ENCODE measurements around the gene BTRC. TPM values are rescaled to one million over a fixed set of nuclear protein-coding genes. Genes with fewer than 3 reads are reported as not detected.

Gene BTRC
- total RNA-seq, 1 donor from 2014 or later, result 19.4 TPM

DNA sequence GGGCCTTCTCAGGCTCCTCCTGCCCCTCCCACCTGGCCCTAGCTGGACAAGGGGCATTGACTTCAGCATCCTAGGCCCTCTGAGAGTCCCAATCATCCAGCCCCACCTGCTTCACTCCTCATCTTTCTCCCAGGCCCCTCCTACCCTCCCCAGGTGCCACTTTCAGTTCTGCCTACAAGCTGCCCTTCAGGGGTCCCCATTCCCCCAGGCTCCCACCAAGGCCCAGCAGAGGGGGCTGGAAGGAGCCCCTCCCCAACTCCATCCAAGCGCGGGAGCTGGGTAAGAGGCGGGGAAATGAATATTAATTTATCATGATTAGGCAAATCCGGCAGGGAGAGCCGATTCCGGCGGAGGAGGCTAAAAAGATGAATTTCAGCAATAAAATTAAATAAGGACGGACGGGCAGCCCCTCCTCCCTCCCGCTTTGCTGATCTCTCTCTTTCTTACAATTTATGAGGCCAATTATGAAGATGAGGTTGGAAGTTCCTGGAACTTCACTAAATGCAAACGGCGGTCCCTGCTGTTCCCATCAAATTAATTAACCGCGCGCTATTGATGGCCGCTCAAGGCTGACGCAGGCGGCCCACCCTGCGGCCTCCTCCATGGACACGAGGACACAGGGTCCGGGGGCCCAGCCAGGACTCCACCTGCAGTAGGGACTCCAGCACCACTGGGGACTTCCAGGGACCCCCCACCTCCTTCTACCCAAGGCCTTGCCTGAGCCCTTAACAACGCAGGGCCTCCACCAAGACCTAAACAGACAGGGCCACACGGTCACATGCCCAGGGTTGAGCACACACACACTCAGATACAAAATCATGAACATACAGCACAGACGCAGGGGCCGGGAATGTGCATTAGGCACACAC lies 220.2 kb downstream of the BTRC start:
- peaks cover 13% of the 10 kb centered on the region for H3K36me3 Mint-ChIP-seq (ENCODE audit: low read depth)
- H3K9me3 Mint-ChIP-seq, result peaks cover 2% of the 10 kb centered on the region
- intact Hi-C loops (cut with micrococcal nuclease), result loop anchor here (10.0 kb wide), 1 partner anchor 509 kb away; the partner anchor contains the start of gene KAZALD1
- no peak overlapping the region for H3K4me3 Mint-ChIP-seq
- CTCF ChIA-PET, result no interaction called here
- POLR2A ChIA-PET, result no interaction called here
- ATAC-seq (ENCODE audit: low read depth), result no peak
- no peak overlapping the region for H3K27ac Mint-ChIP-seq
- DNase-seq, result no peak
- peaks cover 7% of the 10 kb centered on the region for H3K27me3 Mint-ChIP-seq
- TF ChIP-seq, protein P1, sequence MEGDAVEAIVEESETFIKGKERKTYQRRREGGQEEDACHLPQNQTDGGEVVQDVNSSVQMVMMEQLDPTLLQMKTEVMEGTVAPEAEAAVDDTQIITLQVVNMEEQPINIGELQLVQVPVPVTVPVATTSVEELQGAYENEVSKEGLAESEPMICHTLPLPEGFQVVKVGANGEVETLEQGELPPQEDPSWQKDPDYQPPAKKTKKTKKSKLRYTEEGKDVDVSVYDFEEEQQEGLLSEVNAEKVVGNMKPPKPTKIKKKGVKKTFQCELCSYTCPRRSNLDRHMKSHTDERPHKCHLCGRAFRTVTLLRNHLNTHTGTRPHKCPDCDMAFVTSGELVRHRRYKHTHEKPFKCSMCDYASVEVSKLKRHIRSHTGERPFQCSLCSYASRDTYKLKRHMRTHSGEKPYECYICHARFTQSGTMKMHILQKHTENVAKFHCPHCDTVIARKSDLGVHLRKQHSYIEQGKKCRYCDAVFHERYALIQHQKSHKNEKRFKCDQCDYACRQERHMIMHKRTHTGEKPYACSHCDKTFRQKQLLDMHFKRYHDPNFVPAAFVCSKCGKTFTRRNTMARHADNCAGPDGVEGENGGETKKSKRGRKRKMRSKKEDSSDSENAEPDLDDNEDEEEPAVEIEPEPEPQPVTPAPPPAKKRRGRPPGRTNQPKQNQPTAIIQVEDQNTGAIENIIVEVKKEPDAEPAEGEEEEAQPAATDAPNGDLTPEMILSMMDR (IDR thresholded peaks at IDR 0.05), result no peak
- H3K4me1 Mint-ChIP-seq, result peaks cover 16% of the 10 kb centered on the region

DNA sequence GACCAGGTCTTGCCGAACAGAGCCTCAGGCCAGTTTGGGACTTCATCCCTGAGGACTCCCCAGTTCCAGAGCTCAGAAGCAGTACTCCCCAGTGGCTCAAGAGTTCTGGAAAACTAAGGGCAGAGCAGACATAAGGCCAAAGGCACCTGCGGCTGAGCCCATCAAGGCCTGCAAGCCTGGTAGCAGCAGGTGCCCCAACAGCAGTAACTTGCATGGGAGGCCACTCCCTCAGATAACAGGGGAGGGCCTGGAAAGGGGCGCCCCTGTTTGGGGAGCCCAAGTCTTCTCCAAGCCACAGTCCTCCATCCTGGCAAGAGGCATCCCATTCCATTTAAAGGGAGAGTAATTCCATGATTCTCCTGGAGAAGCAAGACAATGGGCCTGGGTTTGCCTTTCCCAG lies 221.1 kb downstream of the BTRC start:
- ChIA-PET CTCF (no interaction called here), POLR2A (no interaction called here)
- Mint-ChIP-seq H3K27ac (no peak overlapping the region), H3K36me3 (ENCODE audit: low read depth) (peaks cover 23% of the 10 kb centered on the region), H3K27me3 (no peaks in the 10 kb centered on the region), H3K4me1 (peaks cover 7% of the 10 kb centered on the region), H3K9me3 (peaks cover 2% of the 10 kb centered on the region), H3K4me3 (no peak overlapping the region)
- ATAC-seq (ENCODE audit: low read depth) (no peak), DNase-seq (no peak)
- TF ChIP-seq, protein P1 (IDR thresholded peaks at IDR 0.05), result no peak
- intact Hi-C loops (cut with micrococcal nuclease), result loop anchor here (10.0 kb wide), 1 partner anchor 510 kb away; the partner anchor contains the start of gene KAZALD1

DNA sequence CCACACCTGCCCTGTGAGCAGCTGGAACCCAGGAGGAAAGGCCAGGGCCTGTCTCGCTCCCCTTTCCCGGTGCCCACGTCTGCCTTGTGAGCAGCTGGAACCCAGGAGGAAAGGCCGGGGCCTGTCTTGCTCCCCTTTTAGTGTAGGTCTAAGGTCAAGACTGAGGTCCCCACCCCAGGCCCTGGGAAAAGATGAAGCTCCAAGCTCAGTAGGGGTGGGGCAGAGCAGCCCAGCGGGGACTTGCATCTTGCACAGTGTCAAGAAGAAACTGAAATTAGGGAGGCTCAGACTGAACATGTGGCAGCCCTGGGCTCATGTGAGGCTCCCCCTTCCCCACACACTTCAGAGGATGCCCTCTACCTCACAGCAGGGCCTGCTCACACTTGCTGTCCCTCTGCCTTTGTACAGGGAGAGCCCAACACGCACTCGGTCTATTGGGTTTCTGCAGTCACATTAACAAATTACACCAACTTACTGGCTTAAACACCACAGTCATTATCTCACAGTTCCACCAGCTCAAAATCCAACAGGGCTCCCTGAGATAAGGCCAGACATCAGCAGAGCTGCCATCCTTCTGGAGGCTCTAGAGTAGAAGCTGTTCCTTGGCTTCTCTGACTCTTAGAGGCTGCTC lies 221.7 kb downstream of the BTRC start:
- peaks cover 27% of the 10 kb centered on the region for H3K36me3 Mint-ChIP-seq (ENCODE audit: low read depth)
- H3K27me3 Mint-ChIP-seq, result no peaks in the 10 kb centered on the region
- no peak for ATAC-seq (ENCODE audit: low read depth)
- peaks cover 4% of the 10 kb centered on the region for H3K4me1 Mint-ChIP-seq
- CTCF ChIA-PET, result no interaction called here
- H3K9me3 Mint-ChIP-seq, result peaks cover 2% of the 10 kb centered on the region
- POLR2A ChIA-PET, result interaction anchor here (0.6 kb wide), 2 partner anchors 16 to 17 kb away, joined by 3 to 6 read pairs; no protein-coding TSS in a partner anchor
- H3K4me3 Mint-ChIP-seq, result no peak overlapping the region
- intact Hi-C loops (cut with micrococcal nuclease), result loop anchor here (10.0 kb wide), 1 partner anchor 511 kb away; the partner anchor contains the start of gene KAZALD1
- H3K27ac Mint-ChIP-seq, result no peak overlapping the region
- TF ChIP-seq, protein P1 (IDR thresholded peaks at IDR 0.05), result no peak
- DNase-seq, result no peak

- H3K36me3 Mint-ChIP-seq (ENCODE audit: low read depth), result peaks cover 32% of the 10 kb centered on the region
- ATAC-seq (ENCODE audit: low read depth), result no peak
- H3K4me3 Mint-ChIP-seq, result no peak overlapping the region
- no peaks in the 10 kb centered on the region for H3K4me1 Mint-ChIP-seq
- ChIA-PET POLR2A (interaction anchor here (0.6 kb wide), 2 partner anchors 16 to 18 kb away, joined by 3 to 6 read pairs; no protein-coding TSS in a partner anchor), CTCF (interaction anchor here (0.7 kb wide), 1 partner anchor 929 kb away, joined by 4 read pairs; no protein-coding TSS in a partner anchor)
- TF ChIP-seq, protein P1 (IDR thresholded peaks at IDR 0.05), result no peak
- peaks cover 2% of the 10 kb centered on the region for H3K9me3 Mint-ChIP-seq
- no peak overlapping the region for H3K27ac Mint-ChIP-seq
- DNase-seq, result no peak
- intact Hi-C loops (cut with micrococcal nuclease), result loop anchor here (10.0 kb wide), 1 partner anchor 512 kb away; the partner anchor contains the start of gene KAZALD1
- H3K27me3 Mint-ChIP-seq, result no peaks in the 10 kb centered on the region
Measured at GRCh38 chr10:101576211-101576863, 222.4 kb downstream of the BTRC start.

Data from activated B cell treated with CpG ODN at 0.5 μM for 24 hours (primary cell).